GM12878 (cell line): ENCODE results near the gene LHX5. TPM values are rescaled to one million over a fixed set of nuclear protein-coding genes. Genes with fewer than 3 reads are reported as not detected.

Source experiments
- ATAC-seq: fragments of 200-7000 bp; cut with Tn5 transposase; 3 replicates; pipeline ENCODE4 v1.9.1; 2020; ENCODE audit warnings: mild to moderate bottlenecking, moderate library complexity
- BruUV-seq: library from RNA; stranded (reverse); fragments of 400-500 nt; replicated peaks from 2 replicates; lab custom pipeline; 2021; lab: Mats Ljungman, UMichigan
- CTCF ChIA-PET: fragments of 300-600 bp; sonication (Branson Sonifier 250); formaldehyde crosslinking; extraction: SDS; loops from one replicate; lab custom pipeline; 2021; ENCODE audit warnings: inconsistent platforms; lab: Yijun Ruan, JAX
- POLR2A ChIA-PET: fragments of 350-600 bp; formaldehyde crosslinking; extraction: SDS; loops from one replicate; lab custom pipeline; 2021; ENCODE audit warnings: inconsistent platforms; lab: Charles Lee
- RAD21 ChIA-PET: fragments of 300-600 bp; sonication (Branson Sonifier 250); formaldehyde crosslinking; loops from one replicate; lab custom pipeline; 2023; ENCODE audit warnings: antibody characterized with exemption; ENCODE audit not compliant: unreplicated experiment; lab: Charles Lee
- SMC1A ChIA-PET: fragments of 300-600 bp; sonication (Branson Sonifier 250); formaldehyde crosslinking; loops from one replicate; lab custom pipeline; 2023; ENCODE audit not compliant: unreplicated experiment, uncharacterized antibody; lab: Charles Lee
- DNase-seq: peaks from one replicate; pipeline ENCODE4 v3.0.0-alpha.2; 2011; ENCODE audit warnings: low read depth, low spot score
- FAIRE-seq: peaks from 3 replicates; lab custom pipeline; 2011; peaks lifted over from hg19 to GRCh38; lab: Jason Lieb, UNC
- H2AFZ ChIP-seq: 2 replicates; pipeline ENCODE4 v1.6.0; 2011; ENCODE audit warnings: low read depth, low read length, control low read depth; ENCODE audit not compliant: control insufficient read depth
- H3K27ac ChIP-seq: 2 replicates; pipeline ENCODE4 v1.5.1; 2011; ENCODE audit warnings: control low read depth; ENCODE audit not compliant: control insufficient read depth, insufficient read depth
- H3K27me3 ChIP-seq, 2 experiments: replicated peaks in 1 of 2; 2 replicates each; pipeline versions ENCODE4 v1.6.0 to v1.6.1; 2011; ENCODE audit warnings: low read length in 1 of 2; ENCODE audit not compliant: control insufficient read depth in 2 of 2, insufficient read depth in 2 of 2
- H3K36me3 ChIP-seq, 2 experiments: 2 replicates each; pipeline ENCODE4 v1.5.1; 2011; ENCODE audit warnings: low read length in 1 of 2; ENCODE audit not compliant: control insufficient read depth in 2 of 2, insufficient read depth in 2 of 2
- H3K4me1 ChIP-seq: 2 replicates; pipeline ENCODE4 v1.6.1; 2011; ENCODE audit warnings: mild to moderate bottlenecking, low read length, moderate library complexity, mixed read lengths; ENCODE audit not compliant: control insufficient read depth, insufficient read depth
- H3K4me2 ChIP-seq: 2 replicates; pipeline ENCODE4 v1.6.0; 2011; ENCODE audit warnings: control low read depth; ENCODE audit not compliant: control insufficient read depth, insufficient read depth
- H3K4me3 ChIP-seq: fragments of 200-600 bp; sonication (generic); 2 replicates; pipeline ENCODE4 v1.5.1; 2016
- H3K79me2 ChIP-seq: 2 replicates; pipeline ENCODE4 v1.6.0; 2011; ENCODE audit warnings: low read length; ENCODE audit not compliant: control insufficient read depth, insufficient read depth
- H3K9ac ChIP-seq: 2 replicates; pipeline ENCODE4 v1.8.0; 2011; ENCODE audit warnings: low read length, control low read depth, mixed read lengths; ENCODE audit not compliant: control insufficient read depth, insufficient read depth
- H3K9me3 ChIP-seq: replicated peaks from 3 replicates; pipeline ENCODE4 v1.5.1; 2011; ENCODE audit warnings: mild to moderate bottlenecking, low read length; ENCODE audit not compliant: control insufficient read depth, insufficient read depth
- H4K20me1 ChIP-seq: 2 replicates; pipeline ENCODE4 v1.6.0; 2011; ENCODE audit not compliant: control insufficient read depth, insufficient read depth
- ATF2 ChIP-seq: IDR thresholded peaks from 2 replicates; pipeline ENCODE4 v1.6.1; 2012; ENCODE audit warnings: low read length, inconsistent platforms
- BHLHE40 ChIP-seq, 2 experiments: fragments of 450-650 bp in 1 of 2; IDR thresholded peaks; 2 replicates each; pipeline ENCODE4 v1.6.1; 2011 to 2017; ENCODE audit warnings: low read depth in 2 of 2, borderline replicate concordance in 1 of 2, improper control_type of control experiment in 1 of 2, low read length in 1 of 2, mild to moderate bottlenecking in 1 of 2
- MEF2A ChIP-seq: IDR thresholded peaks from 2 replicates; pipeline ENCODE4 v1.6.1; 2011; ENCODE audit warnings: low read depth, mild to moderate bottlenecking, low read length, moderate library complexity; ENCODE audit not compliant: insufficient read depth
- MLLT1 ChIP-seq: fragments of 450-650 bp; IDR thresholded peaks from 2 replicates; pipeline ENCODE4 v1.6.1; 2016; ENCODE audit warnings: mild to moderate bottlenecking
- NKRF ChIP-seq: fragments of 450-650 bp; conservative IDR thresholded peaks from 2 replicates; pipeline ENCODE4 v1.6.1; 2017; ENCODE audit warnings: mild to moderate bottlenecking, moderate library complexity
- SMAD1 ChIP-seq: fragments of 450-650 bp; IDR thresholded peaks from 2 replicates; pipeline ENCODE4 v1.6.1; 2018; ENCODE audit warnings: mild to moderate bottlenecking, low read depth; ENCODE audit not compliant: partially characterized antibody
- SMAD5 ChIP-seq: IDR thresholded peaks from 2 replicates; pipeline ENCODE4 v1.6.1; 2016; ENCODE audit warnings: antibody characterized with exemption, low read depth
- WGBS: methylation state at CpG from one replicate; pipeline ENCODE4 v1.1.6; 2016; ENCODE audit warnings: low lambda C conversion rate; ENCODE audit not compliant: insufficient replicate concordance, insufficient coverage; ENCODE audit errors: missing lambda C conversion rate; 5-methylcytosine and 5-hydroxymethylcytosine counted together
- in situ Hi-C: fragments of 300-500 bp; cut with MboI; formaldehyde crosslinking; loops from 9 replicates; pipeline ENCODE4 v1.14.3; 2018; ENCODE audit warnings: mixed read lengths
- intact Hi-C: fragments of 100-400 bp; cut with micrococcal nuclease; formaldehyde crosslinking; loops from one replicate; pipeline ENCODE4 v1.14.2; 2022; ENCODE audit not compliant: unreplicated experiment
- polyA plus RNA-seq, 11 experiments: library from polyadenylated mRNA; depleted of rRNA in 4 of 11; unstranded in 6 of 11; stranded (reverse) in 5 of 11; fragments of >200 nt; fragmentation: Nextera tagmentation in 4 of 11; fragmentation: Illumina TruSeq in 1 of 11; extraction: Ambion mirVana in 4 of 11; extraction: Trizol in 1 of 11; gene quantifications; 1 replicate in 1 of 11; 2 replicates in 10 of 11; pipeline versions ENCODE4 v1.2.1 to v1.2.3, GENCODE V29; 2011 to 2016; ENCODE audit warnings: inconsistent platforms in 2 of 11, missing spikeins in 2 of 11, low read depth in 1 of 11
- total RNA-seq, 4 experiments: library from RNA; depleted of rRNA in 3 of 4; stranded (reverse); fragments of >200 nt in 3 of 4; fragmentation: Illumina TruSeq in 1 of 4; extraction: Trizol in 1 of 4; gene quantifications; 2 replicates each; pipeline versions ENCODE4 v1.2.1 to v1.2.3, GENCODE V29; 2013 to 2021

LHX5 gene
- total and polyA plus RNA-seq, 10 of the 15 experiments (the other 5 are each of a cell fraction or from before 2014, with no cell fraction given): 0.03 TPM; not detected in 9

GRCh38 chr12:113478351-113479011 is 6.8 kb upstream of the LHX5 start:
- POLR2A ChIA-PET: no interaction called here
- no TSS peak for BruUV-seq
- H3K36me3 ChIP-seq: no peaks in the 10 kb centered on the region
- in situ Hi-C loops (no loop called here), intact Hi-C loops (no loop called here)
- WGBS: 54% methylated on average over 26 of the region's 41 CpGs
- DNase-seq: no peak
- no peak overlapping the region for H3K9ac ChIP-seq
- no peak overlapping the region for H3K4me3 ChIP-seq
- H2AFZ ChIP-seq: no peak overlapping the region
- ATAC-seq: no peak
- CTCF ChIA-PET: interaction anchor here (0.8 kb wide), 1 partner anchor 16 kb away, joined by 4 read pairs; no protein-coding TSS in a partner anchor
- TF ChIP-seq SMAD1 (no peak), BHLHE40 (IDR thresholded peaks at IDR 0.05; ENCODE audit: borderline replicate concordance in 1 of 2, low read depth in 2 of 2, low read length in 1 of 2) (no peak), MEF2A (no peak), MLLT1 (no peak), ATF2 (no peak), SMAD5 (no peak), NKRF (no peak)
- RAD21 ChIA-PET: no interaction called here
- H4K20me1 ChIP-seq: no peaks in the 10 kb centered on the region
- no peak for FAIRE-seq
- H3K9me3 ChIP-seq: no peaks in the 10 kb centered on the region; the same call in 2 of the 3 replicates
- H3K27ac ChIP-seq: no peak overlapping the region
- H3K4me2 ChIP-seq: no peak overlapping the region
- peaks cover 17 to 25% of the 10 kb centered on the region in 2 experiments for H3K27me3 ChIP-seq
- SMC1A ChIA-PET: no interaction called here
- no peaks in the 10 kb centered on the region for H3K79me2 ChIP-seq
- no peaks in the 10 kb centered on the region for H3K4me1 ChIP-seq
